Mesendoderm (in vitro differentiated cells): ENCODE measurements around the gene HMX3.

Experiments
- DNase-seq: peaks from one replicate; pipeline ENCODE4 v3.0.0; 2013
- H2AK5ac ChIP-seq: 2 replicates; pipeline ENCODE4 v1.6.1; 2013; ENCODE audit warnings: low read length, inconsistent platforms
- H2BK120ac ChIP-seq: 2 replicates; pipeline ENCODE4 v1.6.1; 2013; ENCODE audit warnings: low read depth, mild to moderate bottlenecking, low read length, moderate library complexity, mixed read lengths
- H2BK15ac ChIP-seq: replicated peaks from 2 replicates; pipeline ENCODE4 v1.6.1; 2013; ENCODE audit warnings: low read depth, mild to moderate bottlenecking, moderate library complexity
- H2BK5ac ChIP-seq: 2 replicates; pipeline ENCODE4 v1.6.1; 2013; ENCODE audit warnings: low read length, inconsistent platforms
- H3K18ac ChIP-seq: 2 replicates; pipeline ENCODE4 v1.6.1; 2013; ENCODE audit warnings: mild to moderate bottlenecking, low read length, mixed read lengths
- H3K23ac ChIP-seq: one replicate; pipeline ENCODE4 v1.6.1; 2013; ENCODE audit warnings: low read length
- H3K27ac ChIP-seq: 2 replicates; pipeline ENCODE4 v1.5.1; 2013; ENCODE audit warnings: low read depth, mild to moderate bottlenecking, inconsistent platforms, low read length, moderate library complexity
- H3K27me3 ChIP-seq: 2 replicates; pipeline ENCODE4 v1.6.1; 2013; ENCODE audit warnings: low read length, control low read depth, mild to moderate bottlenecking, inconsistent platforms; ENCODE audit not compliant: insufficient read depth, poor library complexity
- H3K36me3 ChIP-seq: 2 replicates; pipeline ENCODE4 v1.6.1; 2013; ENCODE audit warnings: low read length, inconsistent platforms; ENCODE audit not compliant: control insufficient read depth, insufficient read depth
- H3K4ac ChIP-seq: one replicate; pipeline ENCODE4 v1.6.1; 2013; ENCODE audit warnings: low read depth, mild to moderate bottlenecking, low read length, moderate library complexity
- H3K4me1 ChIP-seq: 2 replicates; pipeline ENCODE4 v1.6.1; 2013; ENCODE audit warnings: low read depth, low read length, inconsistent platforms; ENCODE audit not compliant: control insufficient read depth
- H3K4me2 ChIP-seq: 2 replicates; pipeline ENCODE4 v1.6.1; 2013; ENCODE audit warnings: low read length
- H3K4me3 ChIP-seq: 2 replicates; pipeline ENCODE4 v1.5.1; 2013; ENCODE audit warnings: mild to moderate bottlenecking, low read length
- H3K56ac ChIP-seq: one replicate; pipeline ENCODE4 v1.6.1; 2013; ENCODE audit warnings: low read length
- H3K79me1 ChIP-seq: 2 replicates; pipeline ENCODE4 v1.6.1; 2013; ENCODE audit warnings: low read length, inconsistent platforms
- H3K79me2 ChIP-seq: 2 replicates; pipeline ENCODE4 v1.6.1; 2013; ENCODE audit warnings: mild to moderate bottlenecking, low read length; ENCODE audit not compliant: control insufficient read depth, insufficient read depth
- H3K9ac ChIP-seq: 2 replicates; pipeline ENCODE4 v1.6.1; 2013; ENCODE audit warnings: low read length, inconsistent platforms
- H4K5ac ChIP-seq: one replicate; pipeline ENCODE4 v1.6.1; 2013; ENCODE audit warnings: low read length
- H4K8ac ChIP-seq: one replicate; pipeline ENCODE4 v1.6.1; 2013; ENCODE audit warnings: low read depth, mild to moderate bottlenecking, control low read depth, low read length, moderate library complexity
- WGBS: extraction: QIAGEN DNeasy Blood & Tissue Kit; methylation state at CpG from one replicate; pipeline ENCODE4 v1.1.7; 2013; ENCODE audit warnings: low lambda C conversion rate, missing lambda C conversion rate; ENCODE audit not compliant: insufficient coverage; ENCODE audit errors: extremely low coverage; 5-methylcytosine and 5-hydroxymethylcytosine counted together

The HMX3 gene

GRCh38 chr10:123093489-123093888 lies 42.3 kb upstream of the HMX3 start:
- H3K9ac ChIP-seq: no peak overlapping the region
- no peak overlapping the region for H2AK5ac ChIP-seq
- no peak overlapping the region for H4K8ac ChIP-seq
- no peak overlapping the region for H3K27ac ChIP-seq
- H3K4me2 ChIP-seq: no peak overlapping the region
- no CpG with 5 or more reads among the region's 4 CpGs for WGBS
- H3K4ac ChIP-seq: no peak overlapping the region
- H3K36me3 ChIP-seq: no peaks in the 10 kb centered on the region
- DNase-seq: peak; percentile 10
- H3K56ac ChIP-seq: no peak overlapping the region
- no peaks in the 10 kb centered on the region for H3K79me1 ChIP-seq
- H2BK5ac ChIP-seq: no peak overlapping the region
- H3K79me2 ChIP-seq: no peaks in the 10 kb centered on the region
- H3K18ac ChIP-seq: no peak overlapping the region
- no peak overlapping the region for H4K5ac ChIP-seq
- H3K4me1 ChIP-seq: no peaks in the 10 kb centered on the region
- no peaks in the 10 kb centered on the region for H3K27me3 ChIP-seq
- H3K4me3 ChIP-seq: no peak overlapping the region
- H3K23ac ChIP-seq: no peak overlapping the region
- no peak overlapping the region for H2BK15ac ChIP-seq
- no peak overlapping the region for H2BK120ac ChIP-seq

DNA sequence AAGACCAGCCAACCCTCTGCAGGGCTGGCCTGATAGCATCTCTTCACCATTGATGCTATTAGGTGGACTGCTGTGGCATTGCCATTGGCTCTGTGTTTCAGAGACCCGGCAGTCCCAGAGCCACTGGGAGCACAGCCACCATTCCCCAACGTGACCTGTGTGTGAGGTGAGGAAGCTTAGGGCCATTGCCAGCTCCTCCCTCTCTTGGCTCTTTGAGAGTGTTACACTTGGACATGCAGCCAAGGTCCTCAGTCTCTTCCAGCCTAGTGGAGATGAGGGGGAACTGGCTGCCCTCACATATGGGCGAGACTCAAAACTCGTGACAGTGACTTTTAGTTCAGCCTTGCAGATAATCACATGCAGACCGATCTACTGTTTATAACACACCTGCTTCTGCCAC lies 39.3 kb upstream of the HMX3 start:
- H4K8ac ChIP-seq: no peak overlapping the region
- H3K79me1 ChIP-seq: no peaks in the 10 kb centered on the region
- H3K4ac ChIP-seq: no peak overlapping the region
- no peaks in the 10 kb centered on the region for H3K79me2 ChIP-seq
- H3K4me1 ChIP-seq: no peaks in the 10 kb centered on the region
- no peak overlapping the region for H2BK15ac ChIP-seq
- H3K23ac ChIP-seq: no peak overlapping the region
- no CpG with 5 or more reads among the region's 5 CpGs for WGBS
- peak; percentile 12 for DNase-seq
- no peak overlapping the region for H4K5ac ChIP-seq
- no peak overlapping the region for H3K4me2 ChIP-seq
- no peak overlapping the region for H3K9ac ChIP-seq
- no peak overlapping the region for H2BK120ac ChIP-seq
- no peaks in the 10 kb centered on the region for H3K36me3 ChIP-seq
- H3K27ac ChIP-seq: no peak overlapping the region
- H3K56ac ChIP-seq: no peak overlapping the region
- H3K27me3 ChIP-seq: no peaks in the 10 kb centered on the region
- no peak overlapping the region for H3K4me3 ChIP-seq
- no peak overlapping the region for H3K18ac ChIP-seq
- no peak overlapping the region for H2BK5ac ChIP-seq
- H2AK5ac ChIP-seq: no peak overlapping the region

GRCh38 chr10:123097039-123097438 lies 38.7 kb upstream of the HMX3 start:
- Histone ChIP-seq H3K4me3 (no peak overlapping the region), H4K8ac (no peak overlapping the region), H3K4me2 (no peak overlapping the region), H3K27me3 (no peaks in the 10 kb centered on the region), H4K5ac (no peak overlapping the region), H2BK5ac (no peak overlapping the region), H2BK120ac (no peak overlapping the region), H3K79me2 (no peaks in the 10 kb centered on the region), H2AK5ac (no peak overlapping the region), H3K79me1 (no peaks in the 10 kb centered on the region), H3K27ac (no peak overlapping the region), H3K23ac (no peak overlapping the region), H3K4ac (no peak overlapping the region), H3K36me3 (no peaks in the 10 kb centered on the region), H2BK15ac (no peak overlapping the region), H3K56ac (no peak overlapping the region), H3K18ac (no peak overlapping the region), H3K4me1 (no peaks in the 10 kb centered on the region), H3K9ac (no peak overlapping the region)
- WGBS: no CpG with 5 or more reads among the region's 7 CpGs
- no peak for DNase-seq

DNA sequence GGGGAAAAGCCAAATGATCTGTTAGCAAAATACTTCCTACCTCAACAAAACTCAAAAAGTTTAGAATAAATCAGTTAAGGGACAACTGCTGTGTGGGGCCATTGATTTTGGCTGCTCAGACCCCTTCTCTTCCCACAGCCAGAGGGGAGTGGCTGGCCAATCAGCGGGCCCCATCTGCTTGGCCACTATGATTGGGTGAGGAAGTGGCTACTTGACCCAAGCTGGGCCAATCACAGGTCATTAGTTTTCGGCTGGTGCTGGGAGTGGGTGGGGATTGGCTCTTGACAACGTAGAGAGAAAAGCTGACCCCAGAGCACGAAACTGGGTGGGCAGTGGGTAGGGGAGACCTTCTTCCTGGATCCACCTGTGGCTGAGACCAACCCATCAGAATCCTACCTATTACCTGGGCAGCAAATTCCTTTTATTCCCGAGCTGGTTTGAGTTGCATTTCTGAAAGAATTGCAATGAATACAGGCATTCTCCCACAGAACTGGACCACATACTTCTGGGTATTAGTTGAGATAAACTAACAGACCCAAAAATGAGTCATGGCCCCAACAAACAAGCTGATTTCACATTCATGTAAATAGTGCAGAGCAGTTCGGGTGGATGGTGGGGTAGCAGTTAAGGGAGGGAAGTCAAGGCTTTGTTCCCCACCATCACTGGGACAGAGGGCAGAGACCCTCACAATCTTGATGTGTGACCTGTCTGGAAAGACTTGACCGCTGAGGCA lies 35.6 kb upstream of the HMX3 start:
- H3K36me3 ChIP-seq: no peaks in the 10 kb centered on the region
- WGBS: no CpG with 5 or more reads among the region's 7 CpGs
- H3K27ac ChIP-seq: no peak overlapping the region
- H2BK120ac ChIP-seq: no peak overlapping the region
- no peaks in the 10 kb centered on the region for H3K27me3 ChIP-seq
- H3K4ac ChIP-seq: no peak overlapping the region
- no peaks in the 10 kb centered on the region for H3K79me1 ChIP-seq
- H3K9ac ChIP-seq: no peak overlapping the region
- no peak overlapping the region for H3K4me3 ChIP-seq
- no peak overlapping the region for H2AK5ac ChIP-seq
- no peak overlapping the region for H3K23ac ChIP-seq
- no peaks in the 10 kb centered on the region for H3K4me1 ChIP-seq
- no peak overlapping the region for H2BK15ac ChIP-seq
- DNase-seq: peak; percentile 14
- no peak overlapping the region for H4K8ac ChIP-seq
- no peaks in the 10 kb centered on the region for H3K79me2 ChIP-seq
- no peak overlapping the region for H4K5ac ChIP-seq
- no peak overlapping the region for H3K56ac ChIP-seq
- no peak overlapping the region for H2BK5ac ChIP-seq
- no peak overlapping the region for H3K18ac ChIP-seq
- no peak overlapping the region for H3K4me2 ChIP-seq

GRCh38 chr10:123101872-123102271 lies 33.9 kb upstream of the HMX3 start:
- no peak overlapping the region for H3K56ac ChIP-seq
- no CpG with 5 or more reads among the region's 9 CpGs for WGBS

GRCh38 chr10:123102673-123103072 lies 33.1 kb upstream of the HMX3 start:
- Histone ChIP-seq H3K79me2 (no peaks in the 10 kb centered on the region), H3K56ac (no peak overlapping the region), H3K23ac (no peak overlapping the region), H3K4me1 (no peaks in the 10 kb centered on the region), H3K9ac (no peak overlapping the region), H2AK5ac (no peak overlapping the region), H3K4me3 (no peak overlapping the region), H3K4ac (no peak overlapping the region), H3K4me2 (no peak overlapping the region), H4K8ac (no peak overlapping the region), H2BK15ac (no peak overlapping the region), H3K27me3 (no peaks in the 10 kb centered on the region), H3K79me1 (no peaks in the 10 kb centered on the region), H3K36me3 (no peaks in the 10 kb centered on the region), H4K5ac (no peak overlapping the region), H2BK120ac (no peak overlapping the region), H3K27ac (no peak overlapping the region), H3K18ac (no peak overlapping the region), H2BK5ac (no peak overlapping the region)
- DNase-seq: no peak
- WGBS: no CpG with 5 or more reads among the region's 2 CpGs

More at GRCh38 chr10:123101872-123102271, 33.9 kb upstream of the HMX3 start:
- H3K27ac ChIP-seq: no peak overlapping the region
- H3K4me2 ChIP-seq: no peak overlapping the region
- H2AK5ac ChIP-seq: no peak overlapping the region
- H3K4ac ChIP-seq: no peak overlapping the region
- H4K5ac ChIP-seq: no peak overlapping the region
- no peaks in the 10 kb centered on the region for H3K27me3 ChIP-seq
- H3K79me2 ChIP-seq: no peaks in the 10 kb centered on the region
- no peak overlapping the region for H4K8ac ChIP-seq
- no peak overlapping the region for H3K4me3 ChIP-seq
- no peak overlapping the region for H2BK15ac ChIP-seq
- H3K9ac ChIP-seq: no peak overlapping the region
- no peaks in the 10 kb centered on the region for H3K36me3 ChIP-seq
- H2BK120ac ChIP-seq: no peak overlapping the region
- H3K18ac ChIP-seq: no peak overlapping the region
- H3K79me1 ChIP-seq: no peaks in the 10 kb centered on the region
- no peak overlapping the region for H2BK5ac ChIP-seq
- no peak overlapping the region for H3K23ac ChIP-seq
- no peak for DNase-seq
- no peaks in the 10 kb centered on the region for H3K4me1 ChIP-seq
